Vein endothelial cell (primary cell): ENCODE measurements around the gene DNASE2B. TPM values are rescaled to one million over a fixed set of nuclear protein-coding genes. Genes with fewer than 3 reads are reported as not detected.

Experiments used
- total RNA-seq: library from RNA; depleted of rRNA; stranded (reverse); fragments of >200 nt; gene quantifications from 2 replicates; pipeline ENCODE4 v1.2.3, GENCODE V29; 2012

Gene DNASE2B
- total RNA-seq = not detected in 2 replicates

GRCh38 chr1:84398175-84399155, at the start of gene DNASE2B:
Gene DNASE2B, plus strand, starts transcription at chr1:84398484. Its CDS starts 81 bp downstream, at chr1:84398565.

Other genes starting within 250 kb of the DNASE2B start
- 2.3 and 2.4 TPM in 2 replicates for gene SAMD13, start 96.8 kb upstream of the DNASE2B start, total RNA-seq
- gene RPF1, start 80.8 kb downstream of the DNASE2B start, total RNA-seq = 31.7 and 39.7 TPM in 2 replicates
- gene SPATA1, start 107.9 kb downstream of the DNASE2B start, total RNA-seq = 0.98 and 1.1 TPM in 2 replicates
- gene GNG5, start 108.1 kb downstream of the DNASE2B start, total RNA-seq = 39.8 and 40.7 TPM in 2 replicates
- gene CTBS, start 176.0 kb downstream of the DNASE2B start, total RNA-seq = 7.6 and 10.5 TPM in 2 replicates